GM12878 (cell line): ENCODE measurements around the gene USP15. TPM values are rescaled to one million over a fixed set of nuclear protein-coding genes. Genes with fewer than 3 reads are reported as not detected.
A peak's percentile ranks its signal among the peaks of the same experiment; 100 is the strongest.

Experiments used
- ATAC-seq: fragments of 200-7000 bp; cut with Tn5 transposase; 3 replicates; pipeline ENCODE4 v1.9.1; 2020; ENCODE audit warnings: mild to moderate bottlenecking, moderate library complexity
- BruUV-seq: library from RNA; stranded (reverse); fragments of 400-500 nt; replicated peaks from 2 replicates; lab custom pipeline; 2021; lab: Mats Ljungman, UMichigan
- CTCF ChIA-PET: fragments of 300-600 bp; sonication (Branson Sonifier 250); formaldehyde crosslinking; extraction: SDS; loops from one replicate; lab custom pipeline; 2021; ENCODE audit warnings: inconsistent platforms; lab: Yijun Ruan, JAX
- POLR2A ChIA-PET: fragments of 350-600 bp; formaldehyde crosslinking; extraction: SDS; loops from one replicate; lab custom pipeline; 2021; ENCODE audit warnings: inconsistent platforms; lab: Charles Lee
- RAD21 ChIA-PET: fragments of 300-600 bp; sonication (Branson Sonifier 250); formaldehyde crosslinking; loops from one replicate; lab custom pipeline; 2023; ENCODE audit warnings: antibody characterized with exemption; ENCODE audit not compliant: unreplicated experiment; lab: Charles Lee
- SMC1A ChIA-PET: fragments of 300-600 bp; sonication (Branson Sonifier 250); formaldehyde crosslinking; loops from one replicate; lab custom pipeline; 2023; ENCODE audit not compliant: unreplicated experiment, uncharacterized antibody; lab: Charles Lee
- DNase-seq: peaks from one replicate; pipeline ENCODE4 v3.0.0-alpha.2; 2011; ENCODE audit warnings: low read depth, low spot score
- FAIRE-seq: peaks from 3 replicates; lab custom pipeline; 2011; peaks lifted over from hg19 to GRCh38; lab: Jason Lieb, UNC
- H2AFZ ChIP-seq: 2 replicates; pipeline ENCODE4 v1.6.0; 2011; ENCODE audit warnings: low read depth, low read length, control low read depth; ENCODE audit not compliant: control insufficient read depth
- H3K27ac ChIP-seq: 2 replicates; pipeline ENCODE4 v1.5.1; 2011; ENCODE audit warnings: control low read depth; ENCODE audit not compliant: control insufficient read depth, insufficient read depth
- H3K27me3 ChIP-seq, 2 experiments: replicated peaks in 1 of 2; 2 replicates each; pipeline versions ENCODE4 v1.6.0 to v1.6.1; 2011; ENCODE audit warnings: low read length in 1 of 2; ENCODE audit not compliant: control insufficient read depth in 2 of 2, insufficient read depth in 2 of 2
- H3K36me3 ChIP-seq, 2 experiments: 2 replicates each; pipeline ENCODE4 v1.5.1; 2011; ENCODE audit warnings: low read length in 1 of 2; ENCODE audit not compliant: control insufficient read depth in 2 of 2, insufficient read depth in 2 of 2
- H3K4me1 ChIP-seq: 2 replicates; pipeline ENCODE4 v1.6.1; 2011; ENCODE audit warnings: mild to moderate bottlenecking, low read length, moderate library complexity, mixed read lengths; ENCODE audit not compliant: control insufficient read depth, insufficient read depth
- H3K4me2 ChIP-seq: 2 replicates; pipeline ENCODE4 v1.6.0; 2011; ENCODE audit warnings: control low read depth; ENCODE audit not compliant: control insufficient read depth, insufficient read depth
- H3K4me3 ChIP-seq: fragments of 200-600 bp; sonication (generic); 2 replicates; pipeline ENCODE4 v1.5.1; 2016
- H3K79me2 ChIP-seq: 2 replicates; pipeline ENCODE4 v1.6.0; 2011; ENCODE audit warnings: low read length; ENCODE audit not compliant: control insufficient read depth, insufficient read depth
- H3K9ac ChIP-seq: 2 replicates; pipeline ENCODE4 v1.8.0; 2011; ENCODE audit warnings: low read length, control low read depth, mixed read lengths; ENCODE audit not compliant: control insufficient read depth, insufficient read depth
- H3K9me3 ChIP-seq: replicated peaks from 3 replicates; pipeline ENCODE4 v1.5.1; 2011; ENCODE audit warnings: mild to moderate bottlenecking, low read length; ENCODE audit not compliant: control insufficient read depth, insufficient read depth
- H4K20me1 ChIP-seq: 2 replicates; pipeline ENCODE4 v1.6.0; 2011; ENCODE audit not compliant: control insufficient read depth, insufficient read depth
- CBX3 ChIP-seq: fragments of 200-600 bp; sonication (generic); IDR thresholded peaks from 2 replicates; pipeline ENCODE4 v1.6.1; 2016; ENCODE audit warnings: low read depth, borderline replicate concordance
- MEF2B ChIP-seq: fragments of 450-650 bp; IDR thresholded peaks from 2 replicates; pipeline ENCODE4 v1.6.1; 2018; ENCODE audit warnings: mild to moderate bottlenecking, moderate library complexity; ENCODE audit not compliant: partially characterized antibody, poor library complexity, severe bottlenecking
- NBN ChIP-seq: fragments of 450-650 bp; IDR thresholded peaks from 2 replicates; pipeline ENCODE4 v1.6.1; 2016
- NFYB ChIP-seq: IDR thresholded peaks from 2 replicates; pipeline ENCODE4 v1.6.1; 2011; ENCODE audit warnings: low read depth, mild to moderate bottlenecking, low read length, improper control_type of control experiment, moderate library complexity; ENCODE audit not compliant: insufficient read depth
- SMARCA5 ChIP-seq: fragments of 450-650 bp; IDR thresholded peaks from 2 replicates; pipeline ENCODE4 v1.6.1; 2017; ENCODE audit warnings: mild to moderate bottlenecking
- STAT3 ChIP-seq: IDR thresholded peaks from 2 replicates; pipeline ENCODE4 v1.6.1; 2011; ENCODE audit warnings: low read depth, low read length, improper control_type of control experiment
- WGBS: methylation state at CpG from one replicate; pipeline ENCODE4 v1.1.6; 2016; ENCODE audit warnings: low lambda C conversion rate; ENCODE audit not compliant: insufficient replicate concordance, insufficient coverage; ENCODE audit errors: missing lambda C conversion rate; 5-methylcytosine and 5-hydroxymethylcytosine counted together
- in situ Hi-C: fragments of 300-500 bp; cut with MboI; formaldehyde crosslinking; loops from 9 replicates; pipeline ENCODE4 v1.14.3; 2018; ENCODE audit warnings: mixed read lengths
- intact Hi-C: fragments of 100-400 bp; cut with micrococcal nuclease; formaldehyde crosslinking; loops from one replicate; pipeline ENCODE4 v1.14.2; 2022; ENCODE audit not compliant: unreplicated experiment
- polyA plus RNA-seq, 11 experiments: library from polyadenylated mRNA; depleted of rRNA in 4 of 11; unstranded in 6 of 11; stranded (reverse) in 5 of 11; fragments of >200 nt; fragmentation: Nextera tagmentation in 4 of 11; fragmentation: Illumina TruSeq in 1 of 11; extraction: Ambion mirVana in 4 of 11; extraction: Trizol in 1 of 11; gene quantifications; 1 replicate in 1 of 11; 2 replicates in 10 of 11; pipeline versions ENCODE4 v1.2.1 to v1.2.3, GENCODE V29; 2011 to 2016; ENCODE audit warnings: inconsistent platforms in 2 of 11, missing spikeins in 2 of 11, low read depth in 1 of 11
- total RNA-seq, 4 experiments: library from RNA; depleted of rRNA in 3 of 4; stranded (reverse); fragments of >200 nt in 3 of 4; fragmentation: Illumina TruSeq in 1 of 4; extraction: Trizol in 1 of 4; gene quantifications; 2 replicates each; pipeline versions ENCODE4 v1.2.1 to v1.2.3, GENCODE V29; 2013 to 2021
- TF ChIP-seq, protein P1 (sequence below): fragments of 450-650 bp; IDR thresholded peaks from 2 replicates; pipeline ENCODE4 v1.6.1; 2016; ENCODE audit warnings: mild to moderate bottlenecking

Gene USP15
- total and polyA plus RNA-seq, 10 of the 15 experiments (the other 5 are each of a cell fraction or from before 2014, with no cell fraction given) = 57.6 to 101 (median 90.2) TPM

DNA sequence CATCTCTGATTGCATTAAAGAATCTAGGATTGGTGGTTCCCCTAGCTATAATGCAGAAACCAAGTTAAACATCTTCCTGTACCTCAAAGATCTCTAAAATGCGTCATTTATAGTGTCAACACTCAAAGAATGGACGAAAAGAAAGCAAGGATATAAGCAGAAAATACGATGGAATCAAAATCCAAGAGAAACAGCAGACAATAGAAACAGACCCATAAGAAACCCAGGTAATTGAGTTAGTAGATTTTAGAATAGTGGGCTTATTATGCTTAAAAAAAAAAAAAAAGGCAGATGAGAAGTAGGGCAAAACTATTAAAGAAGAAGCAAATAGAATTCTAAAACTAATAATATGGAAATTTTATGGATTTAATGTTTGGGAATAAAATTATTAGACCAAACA lies 44.4 kb downstream of the USP15 start:
- ATAC-seq = no peak
- RAD21 ChIA-PET = interaction anchor here (1.1 kb wide), 1 partner anchor 45 kb away, joined by 3 read pairs; no protein-coding TSS in a partner anchor
- CTCF ChIA-PET = interaction anchor here (1.4 kb wide), 1 partner anchor 20 kb away, joined by 3 read pairs; no protein-coding TSS in a partner anchor
- DNase-seq = no peak
- H3K27me3 ChIP-seq = no peaks in the 10 kb centered on the region
- no peak overlapping the region for H3K4me2 ChIP-seq
- WGBS = 92% methylated on average over 3 of the region's 3 CpGs
- SMC1A ChIA-PET = interaction anchor here (1.6 kb wide), 1 partner anchor 17 kb away, joined by 4 read pairs; no protein-coding TSS in a partner anchor
- no TSS peak for BruUV-seq
- no peak overlapping the region for H3K9ac ChIP-seq
- peaks cover 20% of the 10 kb centered on the region for H3K9me3 ChIP-seq
- H2AFZ ChIP-seq = no peak overlapping the region
- TF ChIP-seq NBN = no peak
- TF ChIP-seq CBX3 = 0 out of 2 replicates have a peak, but pooled peaks have one; percentile 30
- H3K27ac ChIP-seq = no peak overlapping the region
- H3K4me3 ChIP-seq = no peak overlapping the region
- in situ Hi-C loops (no loop called here), intact Hi-C loops (loop anchor here (5.0 kb wide), 1 partner anchor 42 kb away; the partner anchor contains the start of gene USP15)
- H4K20me1 ChIP-seq = no peaks in the 10 kb centered on the region
- H3K4me1 ChIP-seq = no peaks in the 10 kb centered on the region
- POLR2A ChIA-PET = no interaction called here
- no peak for FAIRE-seq
- peaks cover 6 to 34% of the 10 kb centered on the region in 2 experiments for H3K36me3 ChIP-seq
- H3K79me2 ChIP-seq = peaks cover 30% of the 10 kb centered on the region

DNA sequence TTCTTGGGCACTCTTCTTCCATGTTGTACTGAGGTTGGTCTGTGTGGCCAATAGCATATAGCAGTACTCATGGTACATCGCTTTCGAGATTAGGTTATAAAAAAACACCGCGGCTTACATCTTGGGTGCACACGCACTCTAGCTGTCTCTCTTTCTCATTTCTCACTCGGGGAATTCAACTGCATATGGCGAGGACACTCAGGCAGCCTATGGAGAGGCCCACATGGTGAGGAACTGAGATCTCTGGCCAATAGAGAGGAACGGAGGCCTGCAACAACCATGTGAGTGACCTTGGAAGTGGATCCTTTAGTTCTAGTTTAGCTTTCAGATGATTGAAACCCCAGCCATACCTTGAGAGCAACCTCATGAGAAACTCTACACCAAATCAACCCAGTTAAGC lies 45.6 kb downstream of the USP15 start:
- ChIA-PET RAD21 (interaction anchor here (1.4 kb wide), 1 partner anchor 130 kb away, joined by 4 read pairs; no protein-coding TSS in a partner anchor), SMC1A (interaction anchor here (1.3 to 1.6 kb wide), 3 partner anchors 8 to 16 kb away, joined by 3 to 5 read pairs (median 4); no protein-coding TSS in a partner anchor), POLR2A (no interaction called here), CTCF (interaction anchor here (1.4 kb wide), 1 partner anchor 19 kb away, joined by 3 read pairs; no protein-coding TSS in a partner anchor)
- DNase-seq = no peak
- 99% methylated on average over 8 of the region's 8 CpGs for WGBS
- TF ChIP-seq NFYB = no peak
- no peak for TF ChIP-seq STAT3
- TF ChIP-seq, protein P1, sequence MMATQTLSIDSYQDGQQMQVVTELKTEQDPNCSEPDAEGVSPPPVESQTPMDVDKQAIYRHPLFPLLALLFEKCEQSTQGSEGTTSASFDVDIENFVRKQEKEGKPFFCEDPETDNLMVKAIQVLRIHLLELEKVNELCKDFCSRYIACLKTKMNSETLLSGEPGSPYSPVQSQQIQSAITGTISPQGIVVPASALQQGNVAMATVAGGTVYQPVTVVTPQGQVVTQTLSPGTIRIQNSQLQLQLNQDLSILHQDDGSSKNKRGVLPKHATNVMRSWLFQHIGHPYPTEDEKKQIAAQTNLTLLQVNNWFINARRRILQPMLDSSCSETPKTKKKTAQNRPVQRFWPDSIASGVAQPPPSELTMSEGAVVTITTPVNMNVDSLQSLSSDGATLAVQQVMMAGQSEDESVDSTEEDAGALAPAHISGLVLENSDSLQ = no peak
- no peak for TF ChIP-seq MEF2B
- TF ChIP-seq SMARCA5 = no peak
- Histone ChIP-seq H3K79me2 (peaks cover 23% of the 10 kb centered on the region), H3K9me3 (peaks cover 20% of the 10 kb centered on the region), H3K27me3 (no peaks in the 10 kb centered on the region), H3K4me3 (no peak overlapping the region), H2AFZ (no peak overlapping the region), H3K4me2 (no peak overlapping the region), H3K36me3 (peaks cover 6 to 36% of the 10 kb centered on the region in 2 experiments), H3K9ac (no peak overlapping the region), H3K27ac (no peak overlapping the region), H3K4me1 (no peaks in the 10 kb centered on the region), H4K20me1 (no peaks in the 10 kb centered on the region)
- no TSS peak for BruUV-seq
- FAIRE-seq = no peak
- in situ Hi-C loops (no loop called here), intact Hi-C loops (no loop called here)
- ATAC-seq = no peak
